ENCODE results near the gene PSMC5.

GRCh38 chr17:63783522-63783921 is 43.7 kb upstream of the PSMC5 start:
- TF ChIP-seq, protein P1, sequence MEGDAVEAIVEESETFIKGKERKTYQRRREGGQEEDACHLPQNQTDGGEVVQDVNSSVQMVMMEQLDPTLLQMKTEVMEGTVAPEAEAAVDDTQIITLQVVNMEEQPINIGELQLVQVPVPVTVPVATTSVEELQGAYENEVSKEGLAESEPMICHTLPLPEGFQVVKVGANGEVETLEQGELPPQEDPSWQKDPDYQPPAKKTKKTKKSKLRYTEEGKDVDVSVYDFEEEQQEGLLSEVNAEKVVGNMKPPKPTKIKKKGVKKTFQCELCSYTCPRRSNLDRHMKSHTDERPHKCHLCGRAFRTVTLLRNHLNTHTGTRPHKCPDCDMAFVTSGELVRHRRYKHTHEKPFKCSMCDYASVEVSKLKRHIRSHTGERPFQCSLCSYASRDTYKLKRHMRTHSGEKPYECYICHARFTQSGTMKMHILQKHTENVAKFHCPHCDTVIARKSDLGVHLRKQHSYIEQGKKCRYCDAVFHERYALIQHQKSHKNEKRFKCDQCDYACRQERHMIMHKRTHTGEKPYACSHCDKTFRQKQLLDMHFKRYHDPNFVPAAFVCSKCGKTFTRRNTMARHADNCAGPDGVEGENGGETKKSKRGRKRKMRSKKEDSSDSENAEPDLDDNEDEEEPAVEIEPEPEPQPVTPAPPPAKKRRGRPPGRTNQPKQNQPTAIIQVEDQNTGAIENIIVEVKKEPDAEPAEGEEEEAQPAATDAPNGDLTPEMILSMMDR (conservative IDR thresholded peaks at IDR 0.05; ENCODE audit: low read depth in 2 of 2) = no peak
- no peak for TF ChIP-seq CREB1 (CRISPR knock-in tag; IDR thresholded peaks at IDR 0.05; ENCODE audit: low read depth)
- no peak for TF ChIP-seq POLR2AphosphoS5 (IDR thresholded peaks at IDR 0.05; ENCODE audit: low read depth)
- TF ChIP-seq ZNF331 (CRISPR knock-in tag; IDR thresholded peaks at IDR 0.05; ENCODE audit: low read depth) = no peak
- TF ChIP-seq REST (IDR thresholded peaks at IDR 0.05; ENCODE audit: unreplicated experiment) = no peak
- no peak for TF ChIP-seq EZH2phosphoT487 (IDR thresholded peaks at IDR 0.05; ENCODE audit: unreplicated experiment)
- TF ChIP-seq EZH2 (IDR thresholded peaks at IDR 0.05; ENCODE audit: low read depth, unreplicated experiment) = no peak
- TF ChIP-seq JUNB (IDR thresholded peaks at IDR 0.05; ENCODE audit: unreplicated experiment) = no peak
- no peak for TF ChIP-seq ETS1 (IDR thresholded peaks at IDR 0.05)
- TF ChIP-seq STAT1 (IDR thresholded peaks at IDR 0.05; ENCODE audit: unreplicated experiment) = no peak
- TF ChIP-seq NANOG (IDR thresholded peaks at IDR 0.05; ENCODE audit: borderline replicate concordance) = no peak
